NCI-H1417 (cell line): ENCODE measurements around the gene GABRA6.
"Not testable (repeated sequence)": the region's sequence is repeated elsewhere in the genome, so short reads cannot be mapped to it uniquely, and the experiment has no call there.

Experiments
- DNase-seq, 3 experiments: peaks; one replicate each; lab custom pipeline; 2025; lab: John Stamatoyannopoulos, UW

GABRA6 gene

GRCh38 chr5:161685461-161685860 lies at the start of gene GABRA6:
TSS of gene GABRA6 (plus strand) at chr5:161685721. CDS start at chr5:161685990, 269 bp downstream.
- no peak for DNase-seq

- no peak for DNase-seq
Measured at GRCh38 chr5:161637591-161637990, 47.9 kb upstream of the GABRA6 start.

DNA sequence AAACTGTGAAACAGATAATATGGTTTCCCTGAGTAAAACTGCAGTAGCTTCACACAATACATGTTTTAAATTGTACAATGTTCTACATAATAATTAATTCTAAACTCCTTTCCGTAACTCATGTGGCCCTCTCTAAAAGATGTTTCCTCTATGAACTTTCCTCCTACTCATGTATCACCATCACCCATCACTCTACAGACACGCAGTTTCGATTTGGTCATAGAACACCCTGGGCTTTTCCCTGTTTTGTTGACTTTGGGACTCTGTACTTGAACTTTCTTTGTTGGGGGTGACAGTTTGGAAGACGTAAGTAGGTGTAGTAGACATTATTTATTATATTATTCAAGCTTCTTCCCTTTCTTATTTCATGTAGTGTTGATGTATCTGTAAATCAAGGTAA lies 44.1 kb upstream of the GABRA6 start:
- DNase-seq, result no peak

- DNase-seq, result no peak
Measured at GRCh38 chr5:161645264-161645663, 40.3 kb upstream of the GABRA6 start.

GRCh38 chr5:161651926-161652325 lies 33.6 kb upstream of the GABRA6 start:
- not testable (repeated sequence) for DNase-seq

DNA sequence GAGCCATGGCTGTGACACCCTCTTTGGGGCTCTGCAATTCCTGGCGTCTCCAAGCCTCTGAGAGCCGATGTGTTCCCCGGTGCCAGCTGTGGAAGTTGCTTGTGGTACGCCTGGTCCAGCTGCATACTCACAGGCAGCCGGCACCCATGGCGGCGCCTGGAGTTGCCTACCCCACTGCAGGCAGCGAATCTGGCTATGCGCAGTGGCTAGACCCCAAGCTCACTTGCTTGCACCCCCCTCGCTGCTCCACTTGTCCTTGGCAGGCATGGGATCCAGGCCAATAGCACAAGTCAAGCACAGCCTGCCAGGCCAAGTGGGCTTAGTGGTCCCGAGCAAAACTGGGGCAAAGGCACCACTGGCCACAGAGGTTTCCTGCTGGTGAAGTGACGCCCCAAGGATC lies 24.7 kb upstream of the GABRA6 start:
- DNase-seq, result no peak

DNA sequence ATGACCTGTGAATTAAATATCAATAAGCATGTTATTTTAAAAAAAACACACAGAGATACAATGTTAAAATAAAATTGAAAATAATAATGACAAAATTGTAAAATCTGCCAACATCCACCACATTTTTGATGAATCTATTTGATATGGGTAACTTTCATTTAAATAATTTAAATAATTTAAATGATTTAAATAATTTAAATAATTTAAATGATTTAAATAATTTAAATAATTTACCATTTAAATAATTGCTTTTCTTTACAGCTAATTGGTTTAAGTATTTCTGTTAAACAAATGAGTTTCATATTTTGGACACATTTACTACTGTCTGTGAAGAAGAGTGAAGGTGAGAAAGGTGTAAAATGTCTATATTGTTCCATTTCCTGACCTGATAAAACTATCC lies 22.1 kb upstream of the GABRA6 start:
- no peak for DNase-seq

- peak in 1 of 3 experiments; percentile 10 for DNase-seq
Measured at GRCh38 chr5:161676103-161676502, 9.4 kb upstream of the GABRA6 start.

GRCh38 chr5:161686149-161686548 lies 628 bp downstream of the GABRA6 start:
- DNase-seq, result no peak

DNA sequence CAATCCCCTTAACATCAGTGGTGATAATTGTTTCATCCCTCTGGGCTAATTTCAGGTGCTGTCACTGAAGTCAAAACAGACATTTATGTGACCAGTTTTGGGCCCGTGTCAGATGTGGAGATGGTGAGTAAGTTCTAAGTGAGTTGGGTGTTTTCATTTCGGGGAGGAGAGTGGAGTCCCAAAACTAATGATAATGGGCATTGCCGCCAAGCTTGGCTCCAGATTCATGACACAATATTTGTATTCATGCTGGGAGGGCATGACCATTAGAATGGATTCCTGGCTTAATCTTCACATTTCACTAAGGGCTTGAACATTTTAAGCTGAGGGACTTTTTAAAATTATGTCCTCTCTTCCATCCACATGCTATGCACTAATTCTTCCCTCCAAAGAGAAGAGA lies 1.4 kb downstream of the GABRA6 start:
- no peak for DNase-seq

- no peak for DNase-seq
Measured at GRCh38 chr5:161687316-161687715, 1.8 kb downstream of the GABRA6 start.

- no peak for DNase-seq
Measured at GRCh38 chr5:161691911-161692310, 6.4 kb downstream of the GABRA6 start.

- DNase-seq, result no peak
Measured at GRCh38 chr5:161697001-161697400, 11.5 kb downstream of the GABRA6 start.

- no peak for DNase-seq
Measured at GRCh38 chr5:161700065-161700464, 14.5 kb downstream of the GABRA6 start.

DNA sequence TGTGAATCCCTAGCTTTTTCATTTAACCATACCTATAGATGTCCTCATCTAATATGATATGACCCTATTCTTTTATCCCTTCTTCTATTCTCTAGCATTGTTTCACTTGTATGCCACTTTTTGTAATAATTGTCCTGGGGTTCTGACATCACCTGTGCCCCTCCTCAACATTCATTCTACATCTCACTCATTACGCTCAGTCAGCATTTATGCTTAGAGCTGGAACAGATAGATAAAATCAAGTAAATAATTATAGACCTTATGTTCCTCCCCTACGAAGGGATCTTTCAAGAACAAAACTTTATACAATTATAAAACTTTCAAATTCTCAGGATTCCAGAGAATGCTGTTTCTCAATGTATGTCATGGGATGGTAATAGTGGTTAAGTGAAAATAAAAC lies 18.0 kb downstream of the GABRA6 start:
- no peak for DNase-seq

DNA sequence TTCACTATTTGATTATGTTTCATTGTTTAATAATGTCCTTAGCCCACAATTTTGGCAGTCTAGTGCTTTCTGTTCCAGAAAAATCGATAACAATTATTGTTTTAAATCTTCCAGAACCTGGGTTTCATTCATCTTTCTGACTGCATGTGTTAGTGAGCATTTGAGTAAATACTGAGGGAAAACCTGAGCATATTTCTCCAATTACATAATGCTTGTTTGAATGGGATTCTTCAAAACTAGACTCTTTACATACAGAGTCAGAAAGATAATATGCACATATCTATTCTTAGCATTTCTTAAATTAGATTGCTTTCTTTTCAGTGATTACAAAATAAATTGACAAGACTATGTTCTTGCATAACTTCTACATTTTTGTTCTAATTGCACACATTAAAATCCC lies 21.9 kb downstream of the GABRA6 start:
- DNase-seq, result no peak

DNA sequence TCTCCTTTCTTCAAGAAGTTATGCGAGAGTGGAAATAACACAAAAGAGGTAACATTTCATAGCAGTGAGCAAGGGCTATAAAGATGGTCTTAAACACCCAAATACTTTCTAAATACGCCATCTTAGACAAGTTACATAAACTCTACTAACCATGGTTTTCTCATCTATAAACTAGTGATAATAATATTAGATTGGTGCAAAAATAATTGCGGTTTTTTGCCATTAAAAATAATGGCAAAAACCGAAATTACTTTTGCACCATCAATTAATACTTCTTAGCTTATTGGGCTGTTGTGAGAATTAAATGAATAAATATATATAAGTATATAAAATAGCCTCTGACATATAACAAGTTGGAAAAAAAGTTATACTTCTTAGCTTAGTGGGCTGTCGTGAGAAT lies 23.7 kb downstream of the GABRA6 start:
- no peak for DNase-seq

DNA sequence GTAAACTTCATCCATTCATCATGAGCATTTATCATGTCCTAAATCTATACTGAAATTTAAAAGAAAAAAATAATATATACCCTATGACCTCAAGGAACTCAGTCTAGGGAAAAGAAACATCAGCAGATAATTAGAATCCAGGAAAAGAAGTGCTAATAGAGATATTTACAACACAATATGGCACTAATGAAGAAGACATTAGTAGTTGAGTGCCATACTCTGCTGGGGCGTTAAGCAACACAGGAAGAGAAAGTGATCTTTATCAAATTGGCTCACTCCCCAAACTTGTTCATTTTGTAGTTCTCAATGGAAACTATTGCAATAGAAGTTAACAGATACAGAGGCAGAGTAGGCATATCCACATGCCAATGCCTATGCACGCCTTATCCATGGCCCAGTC lies 27.5 kb downstream of the GABRA6 start:
- no peak for DNase-seq

- DNase-seq, result no peak
Measured at GRCh38 chr5:161719157-161719556, 33.6 kb downstream of the GABRA6 start.

DNA sequence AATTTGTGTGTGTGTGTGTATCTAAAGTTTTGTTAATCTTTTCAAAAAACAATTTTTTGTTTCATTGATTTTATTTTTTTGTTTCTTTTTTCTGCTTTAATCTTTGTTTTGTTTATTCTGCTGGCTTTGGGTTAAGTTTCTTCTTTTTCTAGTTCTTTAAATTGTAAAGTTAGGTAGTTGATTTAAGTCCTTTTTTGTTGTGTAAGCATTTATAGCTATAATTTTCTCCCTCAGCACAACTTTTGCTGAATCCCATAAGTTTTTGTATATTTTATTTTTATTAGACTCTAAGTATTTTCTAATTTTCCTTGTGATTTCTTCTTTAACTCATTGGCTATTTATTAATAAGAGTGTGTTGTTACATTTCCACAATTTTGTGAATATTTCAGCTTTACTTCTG lies 34.9 kb downstream of the GABRA6 start:
- no peak for DNase-seq

GRCh38 chr5:161734741-161735140 lies 49.2 kb downstream of the GABRA6 start:
- DNase-seq, result no peak

DNA sequence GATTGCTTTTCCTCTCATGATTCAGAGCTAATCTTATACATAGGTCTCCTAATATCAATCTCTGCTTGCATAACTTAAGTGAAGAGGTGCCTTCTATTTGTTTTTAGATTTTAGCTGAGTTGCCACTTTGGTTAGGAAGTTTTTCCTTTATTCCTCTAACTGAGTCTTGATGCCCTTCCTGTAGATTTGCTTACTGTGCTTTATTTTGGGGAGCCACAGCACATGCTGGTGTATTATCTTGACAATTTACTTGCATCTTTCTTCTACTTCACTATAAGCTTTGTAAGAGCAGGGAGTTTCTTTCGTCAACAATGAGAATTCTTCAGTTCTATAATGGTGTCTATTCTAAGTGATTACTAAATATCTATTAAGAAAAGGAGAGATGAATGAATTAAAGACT lies 54.9 kb downstream of the GABRA6 start:
- no peak for DNase-seq

DNA sequence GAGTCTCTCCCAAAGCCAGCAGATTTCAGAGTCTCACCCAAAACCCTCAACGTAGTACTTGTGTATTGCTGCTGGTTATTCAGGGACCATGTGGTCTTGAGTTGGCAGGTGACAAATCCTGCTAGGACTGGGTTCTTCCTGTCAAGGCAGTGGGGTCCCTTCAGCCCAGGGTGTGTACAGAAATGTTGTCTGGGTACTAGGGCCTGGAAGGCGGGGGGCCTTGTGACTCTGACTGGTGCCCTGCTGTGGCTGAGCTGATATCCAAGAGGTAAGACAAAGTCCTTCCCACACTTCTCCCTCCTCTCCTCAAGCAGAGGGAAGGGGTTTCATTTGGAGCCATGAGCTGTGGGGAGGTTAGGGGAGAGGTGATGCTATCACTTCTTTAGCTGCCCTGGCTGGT lies 58.8 kb downstream of the GABRA6 start:
- DNase-seq, result no peak

- no peak for DNase-seq
Measured at GRCh38 chr5:161745392-161745791, 59.9 kb downstream of the GABRA6 start.

GRCh38 chr5:161751265-161751664 lies 65.7 kb downstream of the GABRA6 start:
- no peak for DNase-seq
